ENCODE measurements around the gene DCTN5. TPM values are rescaled to one million over a fixed set of nuclear protein-coding genes. Genes with fewer than 3 reads are reported as not detected.

DCTN5 gene
- total RNA-seq, 2 donors from 2014 or later: 82.2 to 90.8 TPM

DNA sequence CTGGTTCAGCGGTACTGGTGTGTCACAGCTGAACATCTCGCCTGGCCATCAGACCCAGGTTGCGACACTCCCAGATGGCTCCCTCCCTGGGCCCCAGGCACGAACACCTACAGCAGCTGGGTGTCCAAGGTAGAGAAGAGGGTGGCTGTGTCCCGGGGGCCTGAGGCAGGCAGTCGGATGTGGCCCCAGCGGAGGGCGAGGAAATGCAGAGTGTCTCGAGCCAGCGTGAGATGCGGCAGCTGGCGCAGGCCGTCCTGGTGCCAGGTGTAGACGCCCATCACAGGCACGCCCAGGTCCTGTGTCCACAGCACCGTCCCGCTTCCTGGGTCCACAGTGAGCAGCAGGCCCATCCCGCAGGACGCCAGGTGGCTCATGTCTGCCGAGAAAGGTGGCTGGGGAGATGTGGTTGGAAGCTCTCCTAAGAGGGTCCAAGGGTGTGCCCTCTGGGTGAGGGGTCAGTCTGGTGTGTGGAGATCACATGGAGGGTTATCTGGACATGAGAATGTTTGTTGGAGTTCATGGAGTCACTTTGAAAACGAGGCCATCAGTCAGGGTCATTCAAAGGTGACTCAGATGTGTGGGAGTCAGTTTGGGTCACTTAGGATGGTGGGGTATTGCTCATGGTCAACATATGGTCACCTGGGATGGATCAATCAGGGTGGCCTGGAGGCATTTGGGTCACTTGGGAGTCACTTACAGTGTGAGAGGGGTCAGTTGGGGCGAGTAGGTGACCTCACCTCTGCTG is 63.7 kb downstream of the DCTN5 start:
- no peak overlapping the region for H3K27ac ChIP-seq (ENCODE audit: low read depth, low read length)
- no peaks in the 10 kb centered on the region for H3K36me3 Mint-ChIP-seq (ENCODE audit: low read depth)
- H3K27me3 Mint-ChIP-seq (ENCODE audit: insufficient read depth): peaks cover 16% of the 10 kb centered on the region
- no peaks in the 10 kb centered on the region for H3K4me1 ChIP-seq (ENCODE audit: control insufficient read depth, insufficient read depth, low read length)
- no peak overlapping the region for H3K4me3 ChIP-seq (ENCODE audit: low read length)
- no peaks in the 10 kb centered on the region for H3K9me3 ChIP-seq (ENCODE audit: control insufficient read depth, low read length)
- 90 to 94% methylated on average over 6 to 22 of the region's 22 CpGs for WGBS, 2 experiments (ENCODE audit: insufficient coverage in 1 of 2, insufficient read length in 1 of 2)
- H3K9ac ChIP-seq (ENCODE audit: extremely low read depth, low read length, poor library complexity, severe bottlenecking): no peak overlapping the region
- no peak overlapping the region for H3K27ac Mint-ChIP-seq
- H3K4me1 Mint-ChIP-seq: peaks cover 5% of the 10 kb centered on the region
- H3K4me3 Mint-ChIP-seq: no peak overlapping the region
- peaks cover 12% of the 10 kb centered on the region for H3K9me3 Mint-ChIP-seq
- no peak for DNase-seq
- H3K27me3 ChIP-seq (ENCODE audit: control insufficient read depth, insufficient read depth, low read length, poor library complexity, severe bottlenecking): no peaks in the 10 kb centered on the region
- TF ChIP-seq, protein P1, sequence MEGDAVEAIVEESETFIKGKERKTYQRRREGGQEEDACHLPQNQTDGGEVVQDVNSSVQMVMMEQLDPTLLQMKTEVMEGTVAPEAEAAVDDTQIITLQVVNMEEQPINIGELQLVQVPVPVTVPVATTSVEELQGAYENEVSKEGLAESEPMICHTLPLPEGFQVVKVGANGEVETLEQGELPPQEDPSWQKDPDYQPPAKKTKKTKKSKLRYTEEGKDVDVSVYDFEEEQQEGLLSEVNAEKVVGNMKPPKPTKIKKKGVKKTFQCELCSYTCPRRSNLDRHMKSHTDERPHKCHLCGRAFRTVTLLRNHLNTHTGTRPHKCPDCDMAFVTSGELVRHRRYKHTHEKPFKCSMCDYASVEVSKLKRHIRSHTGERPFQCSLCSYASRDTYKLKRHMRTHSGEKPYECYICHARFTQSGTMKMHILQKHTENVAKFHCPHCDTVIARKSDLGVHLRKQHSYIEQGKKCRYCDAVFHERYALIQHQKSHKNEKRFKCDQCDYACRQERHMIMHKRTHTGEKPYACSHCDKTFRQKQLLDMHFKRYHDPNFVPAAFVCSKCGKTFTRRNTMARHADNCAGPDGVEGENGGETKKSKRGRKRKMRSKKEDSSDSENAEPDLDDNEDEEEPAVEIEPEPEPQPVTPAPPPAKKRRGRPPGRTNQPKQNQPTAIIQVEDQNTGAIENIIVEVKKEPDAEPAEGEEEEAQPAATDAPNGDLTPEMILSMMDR (conservative IDR thresholded peaks at IDR 0.05): no peak
- H3K36me3 ChIP-seq (ENCODE audit: control insufficient read depth, insufficient read depth, low read length): no peaks in the 10 kb centered on the region

DNA sequence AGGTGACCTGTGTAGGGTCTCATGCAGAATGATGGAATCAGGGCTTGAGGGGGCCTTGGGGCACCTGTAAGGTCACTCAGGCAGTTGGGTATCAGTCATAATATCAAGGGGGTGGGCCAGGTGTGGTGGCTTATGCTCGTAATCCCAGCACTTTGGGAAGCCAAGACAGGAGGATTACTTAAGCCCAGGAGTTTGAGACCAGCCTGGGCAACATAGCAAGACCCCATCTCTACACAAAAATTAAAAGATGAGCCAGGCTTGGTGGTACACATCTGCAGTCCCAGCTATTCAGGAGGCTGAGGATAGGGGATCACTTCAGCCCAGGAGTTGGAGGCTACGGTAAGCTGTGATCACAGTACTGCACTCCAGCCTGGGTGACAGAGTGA is 64.2 kb downstream of the DCTN5 start:
- no peak overlapping the region for H3K27ac Mint-ChIP-seq
- WGBS, 2 experiments (ENCODE audit: insufficient coverage in 1 of 2, insufficient read length in 1 of 2): 85% methylated on average over 2 of the region's 2 CpGs; no CpG with 5 or more reads in 1 of the 2 experiments
- H3K4me1 ChIP-seq (ENCODE audit: control insufficient read depth, insufficient read depth, low read length): no peaks in the 10 kb centered on the region
- no peak overlapping the region for H3K4me3 ChIP-seq (ENCODE audit: low read length)
- no peaks in the 10 kb centered on the region for H3K36me3 ChIP-seq (ENCODE audit: control insufficient read depth, insufficient read depth, low read length)
- H3K36me3 Mint-ChIP-seq (ENCODE audit: low read depth): no peaks in the 10 kb centered on the region
- no peak for DNase-seq
- no peak overlapping the region for H3K27ac ChIP-seq (ENCODE audit: low read depth, low read length)
- no peaks in the 10 kb centered on the region for H3K27me3 ChIP-seq (ENCODE audit: control insufficient read depth, insufficient read depth, low read length, poor library complexity, severe bottlenecking)
- peaks cover 21% of the 10 kb centered on the region for H3K27me3 Mint-ChIP-seq (ENCODE audit: insufficient read depth)
- H3K4me1 Mint-ChIP-seq: peaks cover 3% of the 10 kb centered on the region
- H3K9me3 Mint-ChIP-seq: peaks cover 17% of the 10 kb centered on the region
- no peak overlapping the region for H3K4me3 Mint-ChIP-seq
- H3K9ac ChIP-seq (ENCODE audit: extremely low read depth, low read length, poor library complexity, severe bottlenecking): no peak overlapping the region
- TF ChIP-seq, protein P1 (conservative IDR thresholded peaks at IDR 0.05): no peak
- no peaks in the 10 kb centered on the region for H3K9me3 ChIP-seq (ENCODE audit: control insufficient read depth, low read length)

GRCh38 chr16:23706439-23706838 is 65.2 kb downstream of the DCTN5 start:
- Histone ChIP-seq H3K4me1 (ENCODE audit: control insufficient read depth, insufficient read depth, low read length) (no peaks in the 10 kb centered on the region), H3K9me3 (ENCODE audit: control insufficient read depth, low read length) (no peaks in the 10 kb centered on the region), H3K4me3 (ENCODE audit: low read length) (no peak overlapping the region), H3K27ac (ENCODE audit: low read depth, low read length) (no peak overlapping the region), H3K9ac (ENCODE audit: extremely low read depth, low read length, poor library complexity, severe bottlenecking) (no peak overlapping the region), H3K27me3 (ENCODE audit: control insufficient read depth, insufficient read depth, low read length, poor library complexity, severe bottlenecking) (no peaks in the 10 kb centered on the region), H3K36me3 (ENCODE audit: control insufficient read depth, insufficient read depth, low read length) (no peaks in the 10 kb centered on the region)
- no peak overlapping the region for H3K4me3 Mint-ChIP-seq
- no peak for DNase-seq
- H3K27ac Mint-ChIP-seq: no peak overlapping the region
- H3K4me1 Mint-ChIP-seq: no peaks in the 10 kb centered on the region
- no peaks in the 10 kb centered on the region for H3K36me3 Mint-ChIP-seq (ENCODE audit: low read depth)
- peaks cover 30% of the 10 kb centered on the region for H3K27me3 Mint-ChIP-seq (ENCODE audit: insufficient read depth)
- 91 to 95% methylated on average over 4 of the region's 4 CpGs for whole genome bisulfite sequencing, 2 experiments (ENCODE audit: insufficient coverage in 1 of 2, insufficient read length in 1 of 2)
- H3K9me3 Mint-ChIP-seq: peaks cover 17% of the 10 kb centered on the region
- TF ChIP-seq, protein P1 (conservative IDR thresholded peaks at IDR 0.05): no peak
